Choroid plexus epithelial cell (primary cell): ENCODE results near the gene TP53BP1.

ENCODE experiments used
- DNase-seq: peaks from one replicate; pipeline ENCODE4 v3.0.0-alpha.2; 2010; ENCODE audit warnings: low read depth
- H3K4me3 ChIP-seq: 2 replicates; pipeline ENCODE4 v1.5.1; 2011; ENCODE audit warnings: low read depth, mild to moderate bottlenecking, control low read depth, low read length, moderate library complexity
- TF ChIP-seq, protein P1 (sequence below): conservative IDR thresholded peaks from 2 replicates; pipeline ENCODE4 v1.5.1; 2011; ENCODE audit warnings: low read depth, mild to moderate bottlenecking, control low read depth, inconsistent platforms, low read length, moderate library complexity

Gene TP53BP1

DNA sequence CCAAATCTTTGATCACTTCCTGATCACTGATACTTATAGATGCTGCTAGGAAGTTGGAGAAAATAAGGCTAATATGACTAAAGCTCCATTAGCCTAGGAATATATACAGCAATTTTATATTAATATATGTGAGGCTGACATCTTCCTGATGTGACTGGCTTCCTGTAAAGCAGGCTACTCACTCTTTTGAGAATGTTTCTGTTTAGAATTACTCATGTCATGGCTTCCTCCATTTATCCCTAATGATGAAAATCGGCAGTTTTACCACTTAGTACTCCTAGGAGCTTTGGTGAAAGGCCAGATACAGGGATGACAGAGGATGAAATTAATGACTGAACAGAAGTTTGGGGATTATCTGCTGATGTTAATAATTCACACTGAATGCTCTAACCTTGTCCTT lies 20.6 kb upstream of the TP53BP1 start:
- DNase-seq = no peak
- TF ChIP-seq, protein P1, sequence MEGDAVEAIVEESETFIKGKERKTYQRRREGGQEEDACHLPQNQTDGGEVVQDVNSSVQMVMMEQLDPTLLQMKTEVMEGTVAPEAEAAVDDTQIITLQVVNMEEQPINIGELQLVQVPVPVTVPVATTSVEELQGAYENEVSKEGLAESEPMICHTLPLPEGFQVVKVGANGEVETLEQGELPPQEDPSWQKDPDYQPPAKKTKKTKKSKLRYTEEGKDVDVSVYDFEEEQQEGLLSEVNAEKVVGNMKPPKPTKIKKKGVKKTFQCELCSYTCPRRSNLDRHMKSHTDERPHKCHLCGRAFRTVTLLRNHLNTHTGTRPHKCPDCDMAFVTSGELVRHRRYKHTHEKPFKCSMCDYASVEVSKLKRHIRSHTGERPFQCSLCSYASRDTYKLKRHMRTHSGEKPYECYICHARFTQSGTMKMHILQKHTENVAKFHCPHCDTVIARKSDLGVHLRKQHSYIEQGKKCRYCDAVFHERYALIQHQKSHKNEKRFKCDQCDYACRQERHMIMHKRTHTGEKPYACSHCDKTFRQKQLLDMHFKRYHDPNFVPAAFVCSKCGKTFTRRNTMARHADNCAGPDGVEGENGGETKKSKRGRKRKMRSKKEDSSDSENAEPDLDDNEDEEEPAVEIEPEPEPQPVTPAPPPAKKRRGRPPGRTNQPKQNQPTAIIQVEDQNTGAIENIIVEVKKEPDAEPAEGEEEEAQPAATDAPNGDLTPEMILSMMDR = no peak
- no peak overlapping the region for H3K4me3 ChIP-seq

DNA sequence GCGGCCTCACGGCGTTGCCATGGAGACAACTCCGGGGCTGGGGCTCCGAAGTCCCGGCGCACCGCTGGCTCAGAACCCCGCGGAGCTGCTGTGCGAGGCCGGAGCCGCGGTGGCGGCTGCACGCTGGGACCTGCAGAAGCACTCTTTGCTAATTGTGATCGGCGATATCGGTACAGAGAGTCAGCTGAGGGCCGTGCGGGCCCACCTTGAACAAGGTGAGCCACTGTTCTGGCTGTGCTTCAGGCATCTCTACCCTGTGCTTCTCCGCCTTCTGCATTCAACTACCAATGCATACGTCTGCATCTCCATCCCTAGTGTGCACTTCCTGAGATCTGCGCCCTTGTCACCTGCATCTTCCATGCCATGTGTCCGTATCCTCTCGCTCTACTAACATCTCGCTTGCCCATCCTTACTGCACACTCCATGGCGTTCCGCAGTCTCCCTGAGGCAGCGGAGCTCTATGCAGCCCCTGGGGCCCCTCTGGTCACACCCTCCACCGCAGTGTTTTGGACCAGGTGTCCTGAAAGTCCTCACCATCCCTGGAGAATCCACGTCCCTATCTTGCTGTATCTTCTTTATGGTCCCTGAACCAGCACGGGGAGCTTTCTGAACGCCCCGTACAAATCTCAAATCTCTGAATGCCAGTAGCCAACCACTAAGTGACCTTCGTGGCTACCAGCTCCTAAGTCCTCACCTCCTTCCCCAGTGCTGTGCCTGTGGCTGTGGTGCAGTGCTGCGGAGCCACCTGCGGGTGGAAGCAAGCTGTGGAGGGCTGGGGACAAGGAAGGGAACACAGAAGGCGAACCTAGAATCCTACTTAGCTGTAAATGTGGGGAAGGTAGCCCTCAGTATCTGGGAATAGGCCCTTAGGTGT lies 18.3 kb upstream of the TP53BP1 start:
- peak overlapping the region; percentile 62 for H3K4me3 ChIP-seq
- TF ChIP-seq, protein P1 = peak; percentile 37
- peak; percentile 31 for DNase-seq

DNA sequence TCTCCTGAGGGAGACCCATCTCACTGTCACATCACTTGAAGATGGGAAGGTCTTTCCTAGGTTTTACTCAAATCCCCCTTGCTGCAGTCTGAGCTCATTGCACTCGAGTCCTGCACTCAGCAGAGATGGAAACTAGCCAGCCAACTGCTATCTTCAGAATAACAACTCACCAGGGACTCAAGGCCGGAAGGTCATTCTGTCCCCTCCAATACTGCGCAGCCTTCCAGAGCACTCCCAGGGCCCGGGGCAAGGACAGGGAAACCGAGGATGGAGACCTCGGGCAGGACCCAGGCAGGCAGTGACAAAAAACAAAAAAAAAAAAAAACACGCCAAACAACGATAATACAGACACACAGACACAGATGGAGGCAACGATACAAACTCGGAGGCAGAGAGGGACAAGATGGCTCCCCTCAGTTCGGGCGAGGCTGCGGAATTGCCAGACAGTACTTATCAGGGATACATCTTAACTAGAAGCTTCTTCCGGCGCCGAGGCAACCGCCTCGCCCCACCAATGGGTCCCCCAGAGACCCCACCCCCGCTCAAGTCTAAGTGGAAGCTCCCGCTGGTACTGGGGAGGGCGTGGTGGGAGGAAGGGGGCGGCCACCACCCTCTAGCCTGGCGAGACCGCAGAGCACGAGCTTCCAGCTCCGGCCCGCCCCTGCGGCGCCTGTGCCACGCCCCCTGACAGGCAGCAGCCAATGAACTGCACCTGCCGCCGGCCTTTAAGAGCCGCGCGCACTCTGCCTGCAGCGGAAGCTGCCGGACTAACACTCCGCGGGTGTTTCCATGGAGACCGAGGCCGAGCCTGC lies 17.4 kb upstream of the TP53BP1 start:
- DNase-seq = peak; percentile 100
- TF ChIP-seq, protein P1 = peak; percentile 64
- H3K4me3 ChIP-seq = peak overlapping the region; percentile 64

DNA sequence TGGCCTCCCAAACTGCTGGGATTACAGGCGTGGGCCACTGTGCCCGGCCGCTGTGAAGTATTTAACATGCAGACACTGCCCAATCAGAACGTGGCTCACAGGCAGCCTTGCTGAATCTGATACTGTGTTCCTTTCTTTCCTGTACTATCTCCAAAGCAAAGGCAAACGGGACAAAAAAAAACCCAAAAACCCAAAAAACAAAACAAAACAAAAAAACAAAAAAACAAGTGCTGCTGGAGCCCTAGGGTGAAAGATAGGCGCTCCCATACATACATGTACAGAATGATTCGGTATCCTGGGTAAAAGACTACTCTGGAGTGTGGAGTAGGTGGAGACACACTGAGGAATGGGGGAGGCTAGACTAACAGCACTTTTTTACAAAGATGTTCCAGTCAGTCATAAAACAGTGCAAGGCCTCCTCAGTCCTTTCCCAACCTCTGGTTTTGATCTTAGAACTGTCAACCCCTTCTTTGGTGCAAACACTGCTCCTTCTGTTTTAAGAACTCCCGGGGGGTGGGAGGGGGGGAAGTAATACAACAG lies 16.8 kb upstream of the TP53BP1 start:
- TF ChIP-seq, protein P1 = no peak
- peak overlapping the region; percentile 64 for H3K4me3 ChIP-seq
- peak; percentile 49 for DNase-seq

DNA sequence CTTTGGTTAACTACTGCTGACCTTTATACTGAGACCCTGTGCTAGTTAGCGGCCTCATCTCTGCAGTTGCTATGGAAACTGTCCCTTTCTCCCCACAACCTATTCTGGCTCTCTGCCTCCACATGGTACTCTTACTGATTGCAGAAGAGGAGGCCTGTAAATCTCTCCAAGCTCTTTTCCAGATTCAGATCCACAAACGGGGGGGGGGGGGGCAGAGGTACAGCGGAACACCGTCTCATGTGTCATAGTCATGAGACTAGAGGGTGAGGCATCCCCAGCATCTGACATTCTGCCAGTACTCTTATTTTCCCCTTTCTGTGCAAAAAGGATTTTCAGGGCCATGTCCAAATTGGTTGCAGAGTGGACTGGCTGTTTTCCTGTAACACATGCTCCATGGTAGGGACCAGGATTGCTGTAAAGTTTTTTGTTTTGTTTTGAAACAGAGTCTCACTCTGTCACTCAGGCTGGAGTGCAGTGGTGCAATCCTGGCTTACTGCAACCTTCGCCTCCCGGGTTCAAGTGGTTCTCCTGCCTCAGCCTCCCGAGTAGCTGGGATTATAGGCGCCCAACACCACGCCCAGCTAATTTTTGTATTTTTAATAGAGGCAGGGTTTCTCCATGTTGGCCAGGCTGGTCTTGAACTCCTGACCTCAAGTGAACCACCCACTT lies 16.2 kb upstream of the TP53BP1 start:
- DNase-seq = peak; percentile 62
- TF ChIP-seq, protein P1 = no peak
- peak overlapping the region; percentile 21 for H3K4me3 ChIP-seq

DNA sequence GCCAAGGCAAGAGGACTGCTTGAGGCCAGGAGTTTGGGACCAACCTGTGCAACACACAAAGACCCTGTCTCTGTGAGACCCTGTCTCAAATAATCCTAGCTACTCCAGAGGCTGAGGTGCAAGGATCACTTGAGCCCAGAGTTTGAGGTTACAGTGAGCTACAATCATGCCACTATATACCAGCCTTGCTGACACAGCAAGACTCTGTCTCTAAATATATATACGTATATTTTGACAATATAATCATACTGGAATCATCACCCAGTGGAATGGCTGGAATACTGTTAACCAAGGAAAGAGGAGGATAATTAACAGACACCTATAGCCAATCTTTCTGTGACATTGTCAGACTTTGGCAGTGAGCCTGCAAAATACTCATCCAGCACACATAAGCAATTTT lies 15.5 kb upstream of the TP53BP1 start:
- DNase-seq = no peak

More for the DNA sequence above, 15.5 kb upstream of the TP53BP1 start:
- TF ChIP-seq, protein P1 = no peak
- no peak overlapping the region for H3K4me3 ChIP-seq
